K562 (cell line): ENCODE results near the gene ARHGAP42. TPM values are rescaled to one million over a fixed set of nuclear protein-coding genes. Genes with fewer than 3 reads are reported as not detected.

ENCODE experiments used
- CHD1 ChIP-seq: fragments of 200-600 bp; sonication (generic); IDR thresholded peaks from one replicate; pipeline ENCODE4 v1.6.1; 2012; ENCODE audit warnings: mild to moderate bottlenecking, moderate library complexity, low read length, inconsistent platforms
- ELF4 ChIP-seq: fragments of 450-650 bp; formaldehyde crosslinking; IDR thresholded peaks from 2 replicates; pipeline ENCODE4 v1.4.0; 2022; ENCODE audit warnings: missing genetic modification characterization
- MEF2D ChIP-seq: conservative IDR thresholded peaks from 2 replicates; pipeline ENCODE4 v1.6.1; 2016; ENCODE audit warnings: low read depth, missing genetic modification characterization, missing compliant biosample characterization
- PYGO2 ChIP-seq: fragments of 450-650 bp; IDR thresholded peaks from 2 replicates; pipeline ENCODE4 v1.6.1; 2016; ENCODE audit warnings: mild to moderate bottlenecking, missing genetic modification characterization, moderate library complexity, missing compliant biosample characterization
- RFX7 ChIP-seq: fragments of 250-450 bp; sonication (Bioruptor Pico); IDR thresholded peaks from 2 replicates; pipeline ENCODE4 v1.5.1; 2021; ENCODE audit warnings: mild to moderate bottlenecking
- ZHX1 ChIP-seq: fragments of 150-350 bp; conservative IDR thresholded peaks from 2 replicates; pipeline ENCODE4 v1.6.1; 2014; ENCODE audit warnings: low read length
- ZNF407 ChIP-seq: fragments of 450-650 bp; IDR thresholded peaks from 2 replicates; pipeline ENCODE4 v1.6.1; 2016; ENCODE audit warnings: low read depth
- polyA plus RNA-seq, 8 experiments: library from polyadenylated mRNA; depleted of rRNA in 4 of 8; stranded (reverse) in 5 of 8; unstranded in 3 of 8; fragments of >200 nt; fragmentation: Nextera tagmentation in 2 of 8; fragmentation: Illumina TruSeq in 1 of 8; extraction: Ambion mirVana in 2 of 8; extraction: Trizol in 1 of 8; gene quantifications; 2 replicates each; pipeline versions ENCODE4 v1.2.1 to v1.2.3, GENCODE V29; 2011 to 2014; ENCODE audit warnings: inconsistent platforms in 1 of 8, missing spikeins in 1 of 8
- total RNA-seq, 7 experiments: library from RNA; depleted of rRNA in 6 of 7; stranded (reverse); fragments of >200 nt in 6 of 7; fragmentation: Illumina TruSeq in 2 of 7; extraction: Trizol in 2 of 7; gene quantifications; 2 replicates each; pipeline versions ENCODE4 v1.2.1 to v1.2.3, GENCODE V29; 2011 to 2021; ENCODE audit warnings: low replicate concordance in 1 of 7

ARHGAP42 gene
- total and polyA plus RNA-seq, 9 of the 15 experiments (the other 6 are each of a cell fraction or from before 2014, with no cell fraction given): 0.95 to 6.1 (median 2.4) TPM

- no peak for TF ChIP-seq ZNF407
- no peak for TF ChIP-seq ELF4 (CRISPR knock-in tag)
- TF ChIP-seq CHD1: no peak
- no peak for TF ChIP-seq ZHX1
- no peak for TF ChIP-seq RFX7 (CRISPR knock-in tag)
- TF ChIP-seq PYGO2: no peak
- TF ChIP-seq MEF2D: no peak
Measured at GRCh38 chr11:100785148-100785983, 98.3 kb downstream of the ARHGAP42 start (continued).
